Endodermal cell (in vitro differentiated cells): ENCODE measurements around the gene FOXD3. TPM values are rescaled to one million over a fixed set of nuclear protein-coding genes. Genes with fewer than 3 reads are reported as not detected.

Source experiments
- DNase-seq: peaks from one replicate; pipeline ENCODE4 v3.0.0-alpha.2; 2017
- H3K27ac ChIP-seq: 2 replicates; pipeline ENCODE4 v1.5.1; 2013; ENCODE audit warnings: mild to moderate bottlenecking, low read depth, low read length, moderate library complexity
- H3K27me3 ChIP-seq: 2 replicates; pipeline ENCODE4 v1.6.1; 2013; ENCODE audit warnings: mild to moderate bottlenecking, low read length, moderate library complexity; ENCODE audit not compliant: insufficient read depth, control insufficient read depth, poor library complexity, severe bottlenecking
- H3K36me3 ChIP-seq: 2 replicates; pipeline ENCODE4 v1.7.0; 2013; ENCODE audit warnings: mild to moderate bottlenecking, low read length, moderate library complexity; ENCODE audit not compliant: control insufficient read depth, insufficient read depth
- H3K4me1 ChIP-seq: one replicate; pipeline ENCODE4 v1.7.0; 2013; ENCODE audit warnings: low read length; ENCODE audit not compliant: control insufficient read depth, insufficient read depth
- H3K4me3 ChIP-seq: 2 replicates; pipeline ENCODE4 v1.5.1; 2013; ENCODE audit warnings: mild to moderate bottlenecking, low read length, moderate library complexity
- H3K9ac ChIP-seq: 2 replicates; pipeline ENCODE4 v1.6.1; 2013; ENCODE audit warnings: mild to moderate bottlenecking, low read length, moderate library complexity; ENCODE audit not compliant: poor library complexity, severe bottlenecking; ENCODE audit errors: extremely low read depth
- H3K9me3 ChIP-seq: 2 replicates; pipeline ENCODE4 v1.6.1; 2013; ENCODE audit warnings: mild to moderate bottlenecking, low read length, moderate library complexity; ENCODE audit not compliant: control insufficient read depth
- H3K27ac Mint-ChIP-seq: 2 replicates; pipeline ENCODE4 v1.8.0; 2020; ENCODE audit warnings: mixed read lengths
- H3K27me3 Mint-ChIP-seq: 2 replicates; pipeline ENCODE4 v1.8.0; 2021; ENCODE audit warnings: mild to moderate bottlenecking, mixed read lengths; ENCODE audit not compliant: insufficient read depth
- H3K36me3 Mint-ChIP-seq: 2 replicates; pipeline ENCODE4 v1.8.0; 2020; ENCODE audit warnings: low read depth, mixed read lengths
- H3K4me1 Mint-ChIP-seq: 2 replicates; pipeline ENCODE4 v1.8.0; 2020; ENCODE audit warnings: mixed read lengths
- H3K4me3 Mint-ChIP-seq: 2 replicates; pipeline ENCODE4 v1.8.0; 2020; ENCODE audit warnings: mild to moderate bottlenecking, moderate library complexity, mixed read lengths
- H3K9me3 Mint-ChIP-seq: 2 replicates; pipeline ENCODE4 v1.8.0; 2020; ENCODE audit warnings: mild to moderate bottlenecking, mixed read lengths
- WGBS, 2 experiments: methylation state at CpG; one replicate each; pipeline versions ENCODE4 v1.1.5 to v1.1.7; 2013; ENCODE audit warnings: missing lambda C conversion rate in 2 of 2, mixed read lengths in 1 of 2; ENCODE audit not compliant: insufficient coverage in 1 of 2, insufficient read length in 1 of 2; 5-methylcytosine and 5-hydroxymethylcytosine counted together
- total RNA-seq, 2 donors: library from RNA; stranded (reverse); fragmentation: NEBNext Ultra II Directional in 1 of 2; extraction: Animal tissue kit (Norgen Biotek cat#: 25700) in 1 of 2; gene quantifications; 2 replicates in 1 of 2; 3 replicates in 1 of 2; pipeline ENCODE4 v1.2.1, GENCODE V29; 2021
- TF ChIP-seq, protein P1 (sequence below): fragments of 200-600 bp; sonication (generic); conservative IDR thresholded peaks from 2 replicates; pipeline ENCODE4 v1.5.0; 2021; ENCODE audit warnings: antibody characterized with exemption, mild to moderate bottlenecking

FOXD3 gene
- total RNA-seq, 2 donors from 2014 or later: 0.49 to 14.0 TPM

DNA sequence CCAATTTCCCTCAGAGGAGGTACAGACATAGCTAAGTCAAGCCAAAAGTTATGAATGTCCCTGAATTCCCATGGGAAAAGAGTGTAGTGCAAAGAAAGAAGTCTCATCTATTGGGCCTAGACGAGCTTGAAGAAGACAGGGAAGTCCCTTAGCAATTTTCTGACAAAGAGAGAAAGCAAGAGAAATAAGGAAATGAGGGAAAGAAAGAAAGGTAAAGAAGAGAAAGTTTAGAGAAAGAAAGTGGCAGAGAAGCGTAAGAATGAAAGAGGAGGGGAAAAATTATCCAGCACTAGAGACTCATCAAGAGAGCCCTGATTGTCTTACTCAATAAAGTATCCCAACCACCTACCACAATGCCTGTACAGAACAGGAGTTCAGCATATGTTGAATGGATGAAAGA is 40.6 kb upstream of the FOXD3 start:
- Mint-ChIP-seq H3K36me3 (no peaks in the 10 kb centered on the region), H3K4me3 (no peak overlapping the region), H3K9me3 (no peaks in the 10 kb centered on the region), H3K4me1 (peaks cover 12% of the 10 kb centered on the region), H3K27me3 (peaks cover 2% of the 10 kb centered on the region), H3K27ac (no peak overlapping the region)
- 92 to 94% methylated on average over 1 of the region's 2 CpGs for WGBS, 2 experiments
- Histone ChIP-seq H3K27ac (no peak overlapping the region), H3K9ac (no peak overlapping the region), H3K4me1 (no peaks in the 10 kb centered on the region), H3K4me3 (no peak overlapping the region), H3K9me3 (no peaks in the 10 kb centered on the region), H3K36me3 (no peaks in the 10 kb centered on the region), H3K27me3 (no peaks in the 10 kb centered on the region)
- no peak for DNase-seq
- TF ChIP-seq, protein P1, sequence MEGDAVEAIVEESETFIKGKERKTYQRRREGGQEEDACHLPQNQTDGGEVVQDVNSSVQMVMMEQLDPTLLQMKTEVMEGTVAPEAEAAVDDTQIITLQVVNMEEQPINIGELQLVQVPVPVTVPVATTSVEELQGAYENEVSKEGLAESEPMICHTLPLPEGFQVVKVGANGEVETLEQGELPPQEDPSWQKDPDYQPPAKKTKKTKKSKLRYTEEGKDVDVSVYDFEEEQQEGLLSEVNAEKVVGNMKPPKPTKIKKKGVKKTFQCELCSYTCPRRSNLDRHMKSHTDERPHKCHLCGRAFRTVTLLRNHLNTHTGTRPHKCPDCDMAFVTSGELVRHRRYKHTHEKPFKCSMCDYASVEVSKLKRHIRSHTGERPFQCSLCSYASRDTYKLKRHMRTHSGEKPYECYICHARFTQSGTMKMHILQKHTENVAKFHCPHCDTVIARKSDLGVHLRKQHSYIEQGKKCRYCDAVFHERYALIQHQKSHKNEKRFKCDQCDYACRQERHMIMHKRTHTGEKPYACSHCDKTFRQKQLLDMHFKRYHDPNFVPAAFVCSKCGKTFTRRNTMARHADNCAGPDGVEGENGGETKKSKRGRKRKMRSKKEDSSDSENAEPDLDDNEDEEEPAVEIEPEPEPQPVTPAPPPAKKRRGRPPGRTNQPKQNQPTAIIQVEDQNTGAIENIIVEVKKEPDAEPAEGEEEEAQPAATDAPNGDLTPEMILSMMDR: no peak

DNA sequence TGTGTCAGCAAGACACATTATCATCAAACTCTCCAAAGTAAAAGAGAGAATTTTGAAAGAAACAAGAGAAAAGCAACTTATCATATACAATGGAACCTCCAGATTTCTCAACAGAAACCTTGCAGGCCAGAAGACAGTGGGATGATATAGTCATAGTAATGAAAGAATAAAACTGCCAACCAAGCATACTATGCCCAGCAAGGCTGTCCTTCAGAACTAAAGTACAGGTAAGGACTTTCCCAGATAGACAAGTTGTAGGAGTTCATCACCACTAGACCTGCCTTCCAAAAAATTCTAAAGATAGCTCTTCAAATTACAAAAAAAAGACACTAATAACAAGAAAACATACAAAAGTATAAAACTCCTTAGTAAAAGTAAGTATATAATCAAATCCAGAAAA is 33.2 kb upstream of the FOXD3 start:
- Histone ChIP-seq H3K27ac (no peak overlapping the region), H3K27me3 (no peaks in the 10 kb centered on the region), H3K9ac (no peak overlapping the region), H3K4me1 (no peaks in the 10 kb centered on the region), H3K4me3 (no peak overlapping the region), H3K36me3 (no peaks in the 10 kb centered on the region), H3K9me3 (peaks cover 16% of the 10 kb centered on the region)
- TF ChIP-seq, protein P1: no peak
- H3K9me3 Mint-ChIP-seq: peaks cover 45% of the 10 kb centered on the region
- peaks cover 9% of the 10 kb centered on the region for H3K36me3 Mint-ChIP-seq
- H3K27ac Mint-ChIP-seq: no peak overlapping the region
- no peaks in the 10 kb centered on the region for H3K4me1 Mint-ChIP-seq
- DNase-seq: no peak
- H3K4me3 Mint-ChIP-seq: no peak overlapping the region
- no peaks in the 10 kb centered on the region for H3K27me3 Mint-ChIP-seq

DNA sequence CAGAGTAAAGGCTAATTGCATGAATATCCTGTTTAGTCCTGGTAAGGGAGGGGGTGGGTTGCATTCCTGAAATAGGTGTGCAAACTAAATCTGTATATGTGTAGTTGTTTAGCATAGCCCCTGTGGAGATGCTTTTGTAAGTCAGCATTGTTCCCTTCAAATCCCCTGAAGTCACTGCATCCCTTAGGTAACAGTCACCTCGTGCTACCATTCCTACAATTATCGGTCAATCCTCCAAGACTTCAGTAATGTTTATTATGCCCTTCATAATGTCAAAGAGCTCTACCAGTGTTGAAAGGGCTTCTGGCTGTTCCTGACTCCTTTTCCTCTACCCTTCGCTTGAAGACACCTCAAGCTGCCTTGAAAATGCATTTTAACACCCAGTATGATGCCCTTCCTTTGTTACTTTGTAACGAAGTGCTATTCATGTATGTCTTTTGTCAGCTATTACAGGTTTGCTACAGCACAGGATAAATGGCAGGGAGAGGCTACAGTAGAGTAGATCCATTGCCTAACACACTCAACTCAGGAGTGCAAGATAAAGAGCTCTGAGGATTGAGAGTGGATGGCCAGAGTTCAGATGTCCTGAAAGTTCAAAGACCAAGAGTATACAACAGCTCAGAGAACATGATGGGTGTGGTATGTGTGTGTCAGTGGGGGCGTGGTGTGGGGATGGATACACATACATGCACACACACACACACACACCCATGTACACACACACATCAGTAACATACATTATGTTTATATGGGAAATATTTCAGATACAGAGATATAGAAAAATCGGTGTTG is 27.4 kb upstream of the FOXD3 start:
- no peak overlapping the region for H3K27ac ChIP-seq
- peaks cover 18% of the 10 kb centered on the region for H3K9me3 Mint-ChIP-seq
- H3K4me1 ChIP-seq: no peaks in the 10 kb centered on the region
- H3K9ac ChIP-seq: no peak overlapping the region
- peak overlapping the region; percentile 88 for H3K27ac Mint-ChIP-seq
- H3K36me3 Mint-ChIP-seq: peaks cover 7% of the 10 kb centered on the region
- peaks cover under 1% of the 10 kb centered on the region for H3K9me3 ChIP-seq
- no peak overlapping the region for H3K4me3 ChIP-seq
- 9 to 28% methylated on average over 3 to 5 of the region's 6 CpGs for WGBS, 2 experiments
- TF ChIP-seq, protein P1: no peak
- H3K4me3 Mint-ChIP-seq: no peak overlapping the region
- H3K36me3 ChIP-seq: no peaks in the 10 kb centered on the region
- H3K4me1 Mint-ChIP-seq: peaks cover 14% of the 10 kb centered on the region
- no peaks in the 10 kb centered on the region for H3K27me3 Mint-ChIP-seq
- H3K27me3 ChIP-seq: no peaks in the 10 kb centered on the region
- peak; percentile 75 for DNase-seq
